ENCODE results near the gene JAG1. TPM values are rescaled to one million over a fixed set of nuclear protein-coding genes. Genes with fewer than 3 reads are reported as not detected.
A peak's percentile ranks its signal among the peaks of the same experiment; 100 is the strongest.

Gene JAG1
- total and polyA plus RNA-seq, 2 donors from 2014 or later, result 18.0 to 132 TPM

- intact Hi-C loops (cut with DNase I), result no loop called here
- DNase-seq (peak in 2 of 5 donors; percentile 46 to 66), FAIRE-seq (no peak)
- H3K27ac ChIP-seq (ENCODE audit: low read depth in 2 of 2, low read length in 2 of 2), result peak overlapping the region; percentile 12 to 13
- H3K27me3 ChIP-seq (ENCODE audit: control insufficient read depth, insufficient read depth, low read length), result no peaks in the 10 kb centered on the region
- no peak overlapping the region for H3K4me3 ChIP-seq (ENCODE audit: low read length in 3 of 3)
- no peaks in the 10 kb centered on the region for H3K9me3 ChIP-seq (ENCODE audit: control insufficient read depth in 2 of 3, insufficient read depth in 1 of 3, low read length in 3 of 3)
- H3K36me3 ChIP-seq (ENCODE audit: control insufficient read depth in 2 of 3, insufficient read depth in 3 of 3, low read length in 3 of 3), result peaks cover 4 to 21% (median 11%) of the 10 kb centered on the region in 3 donors
- H3K4me1 ChIP-seq (ENCODE audit: control insufficient read depth in 2 of 3, insufficient read depth in 2 of 3, low read depth in 1 of 3, low read length in 3 of 3), result peaks cover 0 to 6% (median 4%) of the 10 kb centered on the region in 3 donors
- H3K9ac ChIP-seq (ENCODE audit: low read length in 3 of 3), result no peak overlapping the region
- no peak for TF ChIP-seq CTCF (IDR thresholded peaks at IDR 0.05; ENCODE audit: borderline replicate concordance, extremely low read depth, insufficient read depth)
Measured at GRCh38 chr20:10636326-10636818, 37.4 kb downstream of the JAG1 start.

GRCh38 chr20:10635476-10636208, 38.2 kb downstream of the JAG1 start:
- Histone ChIP-seq H3K9me3 (ENCODE audit: control insufficient read depth in 2 of 3, insufficient read depth in 1 of 3, low read length in 3 of 3) (no peaks in the 10 kb centered on the region), H3K4me3 (ENCODE audit: low read length in 3 of 3) (no peak overlapping the region), H3K9ac (ENCODE audit: low read length in 3 of 3) (no peak overlapping the region), H3K36me3 (ENCODE audit: control insufficient read depth in 2 of 3, insufficient read depth in 3 of 3, low read length in 3 of 3) (peaks cover 0 to 14% (median 6%) of the 10 kb centered on the region in 3 donors), H3K27me3 (ENCODE audit: control insufficient read depth, insufficient read depth, low read length) (no peaks in the 10 kb centered on the region), H3K4me1 (ENCODE audit: control insufficient read depth in 2 of 3, insufficient read depth in 2 of 3, low read depth in 1 of 3, low read length in 3 of 3) (peaks cover 0 to 6% (median 4%) of the 10 kb centered on the region in 3 donors), H3K27ac (ENCODE audit: low read depth in 2 of 2, low read length in 2 of 2) (peak overlapping the region in 1 of 2 donors; percentile 13)
- no peak for FAIRE-seq
- DNase-seq, result no peak
- no peak for TF ChIP-seq CTCF (IDR thresholded peaks at IDR 0.05; ENCODE audit: borderline replicate concordance, extremely low read depth, insufficient read depth)
- intact Hi-C loops (cut with DNase I), result no loop called here

GRCh38 chr20:10634683-10635411, 39.0 kb downstream of the JAG1 start:
- Histone ChIP-seq H3K4me1 (ENCODE audit: control insufficient read depth in 2 of 3, insufficient read depth in 2 of 3, low read depth in 1 of 3, low read length in 3 of 3) (peaks cover 0 to 6% (median 4%) of the 10 kb centered on the region in 3 donors), H3K9me3 (ENCODE audit: control insufficient read depth in 2 of 3, insufficient read depth in 1 of 3, low read length in 3 of 3) (no peaks in the 10 kb centered on the region), H3K27me3 (ENCODE audit: control insufficient read depth, insufficient read depth, low read length) (no peaks in the 10 kb centered on the region), H3K4me3 (ENCODE audit: low read length in 3 of 3) (no peak overlapping the region), H3K36me3 (ENCODE audit: control insufficient read depth in 2 of 3, insufficient read depth in 3 of 3, low read length in 3 of 3) (peaks cover 0 to 8% (median 2%) of the 10 kb centered on the region in 3 donors), H3K27ac (ENCODE audit: low read depth in 2 of 2, low read length in 2 of 2) (no peak overlapping the region), H3K9ac (ENCODE audit: low read length in 3 of 3) (no peak overlapping the region)
- intact Hi-C loops (cut with DNase I), result no loop called here
- no peak for TF ChIP-seq CTCF (IDR thresholded peaks at IDR 0.05; ENCODE audit: borderline replicate concordance, extremely low read depth, insufficient read depth)
- DNase-seq (no peak), FAIRE-seq (no peak)
